Measurements from ENCODE around the gene MAN2B2.

MAN2B2 gene

DNA sequence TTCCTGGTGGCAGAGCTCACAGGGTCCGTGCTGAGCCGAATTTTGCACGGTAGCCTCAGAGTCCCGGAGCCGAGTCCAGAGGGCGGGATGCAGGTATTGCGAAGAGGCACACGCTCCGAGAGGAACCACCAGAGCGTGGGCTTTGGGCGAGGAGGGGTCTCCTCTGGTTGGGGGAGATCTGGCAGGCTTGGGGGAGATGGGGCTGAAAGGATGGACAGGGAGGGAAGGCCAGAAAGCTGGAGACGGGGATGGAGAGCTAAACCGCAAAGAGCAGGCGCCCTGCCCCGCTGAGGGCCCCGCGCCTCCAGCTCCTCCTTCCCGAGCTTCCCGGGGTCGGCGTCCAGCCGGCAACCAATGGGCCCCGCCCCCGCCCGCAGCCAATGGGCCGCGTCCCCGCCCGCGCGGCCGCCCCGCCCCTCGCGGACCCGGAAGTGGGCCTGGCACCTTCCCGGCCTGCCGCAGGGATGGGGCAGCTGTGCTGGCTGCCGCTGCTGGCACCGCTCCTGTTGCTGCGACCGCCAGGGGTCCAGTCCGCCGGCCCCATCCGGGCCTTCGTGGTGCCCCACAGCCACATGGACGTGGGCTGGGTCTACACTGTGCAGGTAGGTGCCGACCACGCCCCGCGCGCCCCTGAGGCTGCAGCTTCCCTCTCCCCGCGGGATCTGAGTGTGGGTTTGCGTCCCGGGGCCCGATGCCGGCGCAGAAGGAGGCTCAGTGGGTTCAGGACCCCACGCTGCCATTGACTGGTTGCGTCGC is at the start of gene MAN2B2:
Gene MAN2B2 (plus strand): TSS at position 443 of the 756 bp plus-strand sequence. CDS start 22 bp downstream, at position 465.
- DNase-seq = peak; percentile 88

GRCh38 chr4:6525474-6525873 is 49.5 kb upstream of the MAN2B2 start:
- DNase-seq = no peak

GRCh38 chr4:6526156-6526555 is 48.8 kb upstream of the MAN2B2 start:
- DNase-seq = no peak

DNA sequence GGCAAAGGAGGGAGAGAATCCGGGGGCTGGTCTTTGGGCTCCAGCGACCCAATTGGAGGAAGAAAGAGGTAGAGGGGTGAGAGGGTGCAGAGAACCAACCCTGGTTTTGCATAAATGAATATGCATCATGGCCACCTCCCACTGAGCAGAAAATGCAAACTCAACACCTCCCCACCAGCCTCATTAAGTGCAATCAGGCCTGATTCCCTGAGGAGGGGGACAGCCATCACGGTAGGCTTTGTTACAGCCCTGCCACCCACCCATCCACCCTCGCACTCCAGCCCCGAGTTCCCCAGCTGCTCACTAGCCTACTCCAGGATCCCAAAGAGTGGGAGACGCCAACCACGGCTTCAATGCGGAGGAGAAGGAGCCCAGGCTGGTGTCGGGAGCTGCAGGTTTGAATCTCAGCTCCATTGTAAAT is 48.3 kb upstream of the MAN2B2 start:
- no peak for DNase-seq

DNA sequence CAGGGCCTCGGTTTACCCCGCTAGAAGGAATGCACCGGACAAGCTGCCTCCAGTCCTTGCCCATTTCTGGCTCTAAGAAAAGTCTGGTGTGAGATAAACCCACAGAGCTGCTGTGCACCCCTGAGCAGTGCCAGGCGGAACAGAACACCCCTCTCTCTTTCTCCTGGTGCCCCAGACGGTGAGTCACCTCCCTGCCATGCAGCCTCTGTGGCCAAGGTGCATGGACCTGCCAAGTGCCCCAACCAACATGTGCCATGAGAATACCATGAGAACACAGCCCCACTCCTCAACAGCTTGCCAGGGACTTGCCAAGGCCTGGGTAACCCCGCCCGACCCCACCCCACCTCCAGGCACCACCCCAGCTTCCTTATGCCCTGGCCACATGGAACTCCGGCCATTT is 47.7 kb upstream of the MAN2B2 start:
- DNase-seq = no peak

GRCh38 chr4:6527683-6528595 is 47.0 kb upstream of the MAN2B2 start:
- DNase-seq = no peak

- DNase-seq = no peak
These were observed 46.0 kb upstream of the MAN2B2 start for GRCh38 chr4:6529021-6529420.

GRCh38 chr4:6530301-6530700 is 44.7 kb upstream of the MAN2B2 start:
- no peak for DNase-seq

DNA sequence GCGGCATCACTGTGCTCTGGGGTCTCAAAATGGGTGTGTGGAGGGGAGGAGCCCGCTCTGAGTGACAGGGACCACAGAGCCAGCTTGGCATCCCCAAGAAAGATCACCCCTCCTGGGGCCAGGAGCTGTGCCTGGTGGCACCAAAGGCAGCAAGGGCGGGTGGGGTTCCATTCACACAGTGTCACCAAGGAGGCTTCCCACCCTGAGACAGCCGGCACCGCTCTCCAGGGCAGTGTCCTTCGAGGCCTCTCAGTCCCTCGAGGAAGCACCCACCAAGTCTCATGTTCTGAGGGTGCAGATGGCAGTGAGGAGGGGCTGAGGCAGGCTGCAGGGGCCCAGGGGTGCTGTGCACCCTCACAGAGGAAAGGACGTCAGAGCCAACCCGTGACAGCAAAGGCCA is 44.0 kb upstream of the MAN2B2 start:
- DNase-seq = no peak

GRCh38 chr4:6532102-6532501 is 42.9 kb upstream of the MAN2B2 start:
- DNase-seq = no peak

- no peak for DNase-seq
These were observed 42.3 kb upstream of the MAN2B2 start for GRCh38 chr4:6532658-6533057.

DNA sequence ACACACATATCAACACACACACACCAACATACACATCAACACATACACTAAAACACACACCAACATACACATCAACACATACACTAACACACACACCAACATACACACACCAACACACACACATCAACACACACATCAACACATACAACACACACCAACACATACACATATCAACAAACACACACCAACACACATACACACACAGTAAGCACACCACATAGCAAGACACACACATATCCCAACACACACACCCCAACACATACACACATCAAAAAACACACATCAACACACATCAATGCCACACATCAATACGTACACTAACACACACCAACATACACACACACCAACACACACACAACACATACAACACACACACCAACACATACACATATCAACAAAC is 40.9 kb upstream of the MAN2B2 start:
- DNase-seq = no peak

DNA sequence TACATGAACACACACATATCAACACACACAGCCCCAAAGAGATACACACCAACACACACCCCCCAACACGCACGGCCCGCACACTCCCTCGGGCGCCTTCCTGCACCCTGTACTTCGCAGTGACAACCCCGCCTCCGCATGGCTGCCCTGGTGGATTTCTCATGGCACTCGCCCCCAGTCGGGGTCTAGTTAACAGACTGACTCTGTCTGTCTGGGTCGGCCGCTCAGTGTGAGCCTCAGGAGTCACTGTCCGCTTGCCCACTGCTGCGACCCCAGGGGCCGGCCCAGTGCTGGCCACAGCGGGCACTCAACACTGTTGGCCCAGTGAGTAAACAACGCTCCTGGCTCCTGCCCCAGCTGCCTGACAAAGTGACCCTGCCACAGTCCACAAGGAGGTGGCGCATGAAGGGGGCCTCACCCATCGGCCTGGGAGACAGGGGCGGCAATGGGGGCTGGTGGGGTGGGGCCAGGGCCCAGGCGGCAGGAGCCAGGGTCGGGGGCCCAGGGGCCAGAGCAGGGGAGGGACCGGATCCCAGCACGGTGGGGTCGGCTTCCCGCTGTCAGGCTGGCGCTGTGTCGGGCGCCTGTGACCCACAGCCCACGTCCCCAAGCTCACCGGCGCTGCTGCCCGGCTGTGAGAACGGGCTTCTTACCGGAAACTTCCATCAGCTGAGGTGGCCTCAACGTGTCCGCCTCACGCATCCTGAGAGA is 40.2 kb upstream of the MAN2B2 start:
- no peak for DNase-seq

DNA sequence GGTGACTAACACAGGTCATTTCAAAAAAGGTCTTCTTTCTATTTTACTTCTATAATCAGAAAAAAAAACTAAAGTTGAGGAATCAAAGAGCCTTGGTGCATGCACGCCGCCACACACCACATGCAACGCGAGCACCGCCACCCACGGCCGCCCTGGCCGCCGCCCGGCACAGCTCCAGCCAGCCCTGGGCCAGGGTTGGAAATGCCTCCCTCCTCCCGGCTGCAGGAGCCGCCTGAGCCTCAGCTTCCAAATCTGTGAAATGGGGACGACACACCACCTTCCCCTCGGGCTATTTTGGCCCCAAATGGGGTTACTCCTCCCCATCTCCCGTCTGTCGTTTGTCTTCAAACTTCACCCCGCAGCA is 39.7 kb upstream of the MAN2B2 start:
- DNase-seq = no peak

DNA sequence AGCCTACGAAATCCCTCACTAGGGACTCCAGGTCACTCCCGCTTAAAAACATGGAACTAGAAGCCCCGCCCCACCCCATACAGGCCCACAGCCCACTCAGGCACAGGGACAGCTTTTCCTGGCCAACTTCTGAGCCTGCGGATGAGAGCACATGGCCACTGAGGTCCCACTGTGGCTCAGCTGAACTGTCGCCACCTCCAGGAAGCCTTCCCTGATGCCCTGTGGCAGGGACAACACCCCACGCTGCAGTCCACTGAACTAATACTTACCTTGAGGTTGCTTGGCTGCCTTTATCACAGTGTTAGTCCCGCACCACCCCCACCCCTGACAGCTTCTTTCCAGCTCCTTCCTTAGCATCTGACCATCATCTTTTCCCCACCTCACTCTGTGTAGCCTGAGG is 39.3 kb upstream of the MAN2B2 start:
- no peak for DNase-seq

DNA sequence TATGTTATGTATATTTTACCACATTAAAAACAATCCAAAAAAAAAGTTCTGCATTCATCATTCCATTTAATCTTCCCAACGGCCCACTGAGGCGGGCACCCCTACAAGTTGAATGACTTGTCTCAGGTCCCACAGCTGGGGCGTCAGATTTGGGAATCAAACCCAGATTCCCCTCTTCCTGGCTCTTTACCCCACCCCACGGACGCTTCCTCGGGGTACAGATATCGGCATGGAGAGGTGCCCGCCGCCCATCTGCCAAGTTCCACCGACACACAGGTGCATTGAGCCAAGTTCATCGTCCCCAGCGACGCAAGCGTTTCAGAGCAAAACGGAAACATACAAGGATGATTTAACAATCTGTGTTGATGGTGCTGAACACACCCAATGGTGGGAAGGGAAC is 36.9 kb upstream of the MAN2B2 start:
- DNase-seq = no peak

GRCh38 chr4:6538575-6538974 is 36.4 kb upstream of the MAN2B2 start:
- DNase-seq = no peak

- no peak for DNase-seq
These were observed 35.8 kb upstream of the MAN2B2 start for GRCh38 chr4:6539009-6539764.

DNA sequence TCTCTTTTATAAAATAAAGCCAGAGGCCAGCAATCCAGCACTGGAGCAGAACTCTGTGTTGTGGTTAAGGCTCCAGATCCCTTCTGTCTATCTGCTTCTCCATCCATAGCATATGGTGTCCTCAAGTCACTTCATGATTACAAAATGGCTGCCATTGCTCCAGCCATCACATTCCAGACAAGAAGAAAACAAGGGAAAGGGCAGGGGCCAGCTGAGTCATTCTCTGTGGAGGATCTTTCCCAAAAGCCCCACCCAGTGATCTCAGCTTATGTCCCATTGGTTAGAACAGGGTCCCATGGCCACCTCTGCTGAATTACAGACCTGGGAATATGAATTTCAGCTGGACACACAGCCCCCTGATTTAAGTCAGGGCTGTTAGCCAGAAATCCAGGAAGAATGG is 34.1 kb upstream of the MAN2B2 start:
- no peak for DNase-seq

DNA sequence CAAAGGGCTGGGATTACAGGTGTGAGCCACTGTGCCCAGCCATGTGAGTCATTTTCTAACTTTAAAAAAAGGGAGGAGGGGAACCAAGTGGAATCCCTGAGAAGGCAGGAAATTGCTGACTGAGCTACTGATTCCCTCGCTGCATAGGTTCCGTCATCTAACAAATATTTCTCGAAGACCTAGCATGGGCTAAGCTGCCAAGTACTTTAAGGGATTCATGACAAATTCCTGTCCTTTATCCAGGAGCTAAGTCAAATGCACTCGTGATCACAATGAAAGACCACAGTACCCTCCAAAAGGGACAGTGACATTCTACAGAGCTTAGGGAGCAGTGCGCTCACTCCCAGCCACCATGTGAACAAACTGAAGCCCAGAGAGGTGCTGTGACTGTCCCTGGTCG is 33.2 kb upstream of the MAN2B2 start:
- no peak for DNase-seq

- no peak for DNase-seq
These were observed 32.0 kb upstream of the MAN2B2 start for GRCh38 chr4:6542951-6543350.

DNA sequence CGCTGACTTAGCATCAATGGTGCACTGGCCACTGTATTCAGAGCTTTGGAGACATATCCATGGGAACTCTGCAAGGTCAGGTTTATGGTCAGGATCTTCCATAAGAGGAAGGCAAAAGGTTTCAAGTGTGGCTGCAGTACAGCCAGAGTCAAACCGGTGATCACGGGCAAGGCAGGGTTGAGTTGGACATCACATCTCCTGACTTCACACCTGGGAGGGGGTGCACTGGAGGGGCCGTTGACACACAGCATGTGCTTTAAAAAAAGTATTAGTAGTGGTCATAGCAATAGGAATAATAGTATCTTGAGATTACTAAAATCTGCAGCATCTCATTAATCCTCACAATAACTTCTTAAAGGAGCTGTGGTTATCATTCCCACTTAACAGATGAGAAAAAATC is 28.9 kb upstream of the MAN2B2 start:
- DNase-seq = no peak

Data from hematopoietic multipotent progenitor cell treated with erythropoietin and hydrocortisone succinate and interleukin-3 and kit ligand, for 6 days (in vitro differentiated cells).